Hematopoietic multipotent progenitor cell treated with erythropoietin and hydrocortisone succinate and interleukin-3 and kit ligand, for 8 days (in vitro differentiated cells): ENCODE data around the gene RAB36.
"Not testable (repeated sequence)": the region's sequence is repeated elsewhere in the genome, so short reads cannot be mapped to it uniquely, and the experiment has no call there.

Source experiments
- DNase-seq: peaks from one replicate; pipeline ENCODE4 v3.0.0-alpha.2; 2015

Gene RAB36

GRCh38 chr22:23121424-23121823 is 23.9 kb upstream of the RAB36 start:
- DNase-seq, result no peak

DNA sequence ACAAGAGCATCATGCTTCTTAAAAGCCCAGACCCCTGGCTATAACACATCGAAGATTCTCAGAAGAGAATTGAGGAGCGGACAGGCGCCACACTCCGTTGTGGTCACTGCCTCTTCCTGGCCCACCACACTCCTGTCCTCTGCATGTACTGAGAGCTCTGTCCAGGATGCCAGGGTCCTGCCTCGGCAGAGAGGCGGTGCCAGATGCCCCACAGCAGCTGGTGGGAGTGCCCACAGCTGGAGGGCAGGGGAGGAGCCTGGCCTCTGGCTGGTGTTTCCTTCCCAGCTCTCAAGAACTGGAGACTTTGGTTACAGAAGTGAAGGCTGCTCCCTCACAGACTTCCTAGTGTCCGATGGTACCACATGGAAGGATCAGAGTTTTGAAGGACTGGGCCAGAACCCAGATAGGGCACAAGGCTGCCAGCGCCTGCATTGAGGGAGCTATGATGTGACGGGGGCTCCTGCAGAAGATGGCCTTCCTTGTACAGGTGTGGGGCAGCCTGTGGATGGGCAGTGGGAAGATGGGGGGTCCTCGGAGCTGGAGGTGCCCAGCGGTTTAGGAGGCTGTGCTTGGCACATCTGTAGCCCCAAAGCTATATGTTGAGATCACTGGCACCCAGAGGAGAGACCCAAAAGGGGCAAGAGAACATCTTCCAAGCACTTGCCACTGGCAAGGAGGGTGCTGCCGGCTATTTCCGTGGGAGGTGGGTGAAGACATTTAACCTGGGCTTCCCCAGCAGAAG is 22.9 kb upstream of the RAB36 start:
- no peak for DNase-seq

DNA sequence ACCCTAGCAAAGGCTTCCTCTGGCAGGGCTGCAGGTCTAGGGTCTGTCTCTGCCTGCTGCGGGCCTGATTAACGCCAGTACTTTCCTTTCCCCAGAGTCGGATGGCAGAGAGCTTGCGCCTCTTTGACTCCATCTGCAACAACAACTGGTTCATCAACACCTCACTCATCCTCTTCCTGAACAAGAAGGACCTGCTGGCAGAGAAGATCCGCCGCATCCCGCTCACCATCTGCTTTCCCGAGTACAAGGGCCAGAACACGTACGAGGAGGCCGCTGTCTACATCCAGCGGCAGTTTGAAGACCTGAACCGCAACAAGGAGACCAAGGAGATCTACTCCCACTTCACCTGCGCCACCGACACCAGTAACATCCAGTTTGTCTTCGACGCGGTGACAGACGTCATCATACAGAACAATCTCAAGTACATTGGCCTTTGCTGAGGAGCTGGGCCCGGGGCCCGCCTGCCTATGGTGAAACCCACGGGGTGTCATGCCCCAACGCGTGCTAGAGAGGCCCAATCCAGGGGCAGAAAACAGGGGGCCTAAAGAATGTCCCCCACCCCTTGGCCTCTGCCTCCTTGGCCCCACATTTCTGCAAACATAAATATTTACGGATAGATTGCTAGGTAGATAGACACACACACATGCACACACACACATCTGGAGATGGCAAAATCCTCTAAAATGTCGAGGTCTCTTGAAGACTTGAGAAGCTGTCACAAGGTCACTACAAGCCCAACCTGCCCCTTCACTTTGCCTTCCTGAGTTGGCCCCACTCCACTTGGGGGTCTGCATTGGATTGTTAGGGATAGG is 22.1 kb upstream of the RAB36 start:
- no peak for DNase-seq

GRCh38 chr22:23123804-23124254 is 21.4 kb upstream of the RAB36 start:
- DNase-seq, result no peak

DNA sequence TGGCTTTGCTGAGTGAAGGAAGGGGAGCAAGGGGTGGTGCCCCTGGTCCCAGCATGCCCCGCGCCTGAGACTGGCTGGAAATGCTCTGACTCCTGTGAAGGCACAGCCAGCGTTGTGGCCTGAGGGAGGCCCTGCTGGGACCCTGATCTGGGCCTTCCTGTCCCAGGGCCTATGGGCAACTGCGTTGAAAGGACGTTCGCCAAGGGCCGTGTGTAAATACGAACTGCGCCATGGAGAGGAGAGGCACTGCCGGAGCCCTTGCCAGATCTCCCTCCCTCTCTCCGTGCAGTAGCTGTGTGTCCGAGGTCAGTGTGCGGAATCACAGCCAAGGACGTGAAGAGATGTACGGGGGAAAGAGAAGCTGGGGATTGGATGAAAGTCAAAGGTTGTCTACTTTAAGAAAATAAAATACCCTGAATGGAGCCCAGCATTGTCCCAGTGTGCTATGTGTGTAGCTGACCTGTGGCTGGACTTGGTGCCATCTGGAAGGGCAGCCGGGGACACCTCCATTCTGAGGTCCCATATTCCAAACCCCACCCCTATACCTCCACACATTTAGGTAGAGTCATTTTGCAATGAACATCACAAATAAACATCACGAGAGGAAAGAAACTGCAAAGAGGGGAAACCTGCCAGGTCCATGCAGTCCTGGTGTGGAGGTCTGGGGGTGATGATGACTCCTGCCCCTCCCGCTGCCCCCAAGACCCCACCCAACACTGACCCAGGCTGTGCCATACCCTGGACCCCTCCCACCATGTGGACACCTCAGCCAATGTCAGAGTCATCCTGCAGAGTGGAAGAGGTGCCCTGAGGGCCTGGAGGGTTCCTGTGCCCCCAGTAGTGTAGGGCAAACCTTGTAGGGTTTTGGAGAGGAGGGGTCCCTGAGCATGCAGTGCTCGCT is 20.4 kb upstream of the RAB36 start:
- DNase-seq, result no peak

- DNase-seq, result no peak
Measured at GRCh38 chr22:23125512-23126103, 19.7 kb upstream of the RAB36 start.

DNA sequence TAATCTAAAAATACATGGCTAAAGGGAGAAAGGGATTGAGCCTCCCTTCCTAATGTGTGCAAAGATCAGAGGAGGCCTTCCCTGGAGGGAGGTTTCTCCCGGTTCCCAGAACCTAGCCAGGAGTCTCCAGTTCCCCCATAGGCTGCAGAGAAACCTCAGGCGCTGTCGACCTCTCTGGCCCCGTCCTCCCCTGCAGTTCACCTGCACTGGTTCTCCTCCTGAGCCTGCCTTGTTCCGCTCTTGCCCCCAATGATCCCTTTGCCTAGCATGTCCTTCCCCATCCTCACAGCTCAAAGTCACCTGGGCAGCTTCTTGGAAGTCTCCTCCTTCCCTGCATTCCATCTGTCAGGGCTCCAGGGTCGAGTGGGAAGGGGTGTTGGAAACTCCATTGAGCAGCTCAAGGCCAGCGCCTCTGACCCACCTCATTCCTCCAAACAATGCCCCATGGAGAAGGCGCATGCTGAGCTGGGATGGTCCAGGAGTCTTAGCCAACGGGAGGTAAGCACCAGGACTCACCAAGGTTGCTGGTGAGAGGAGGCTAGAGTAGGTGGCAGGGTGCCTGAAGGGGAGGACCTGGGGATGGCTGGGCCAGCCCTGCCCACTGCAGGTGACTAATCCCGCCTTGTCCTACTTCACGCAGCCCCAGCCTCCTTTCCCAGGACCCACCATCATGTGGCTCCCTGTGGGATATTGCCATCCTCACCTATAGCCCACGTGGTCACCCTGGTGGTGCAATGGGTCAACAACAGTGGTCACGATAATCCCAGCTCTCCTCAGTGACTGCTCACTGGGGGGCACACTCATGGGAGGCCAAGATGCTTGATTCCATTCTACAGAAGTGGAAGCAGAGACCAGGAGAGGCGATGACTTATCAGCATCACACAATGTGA is 18.9 kb upstream of the RAB36 start:
- no peak for DNase-seq

DNA sequence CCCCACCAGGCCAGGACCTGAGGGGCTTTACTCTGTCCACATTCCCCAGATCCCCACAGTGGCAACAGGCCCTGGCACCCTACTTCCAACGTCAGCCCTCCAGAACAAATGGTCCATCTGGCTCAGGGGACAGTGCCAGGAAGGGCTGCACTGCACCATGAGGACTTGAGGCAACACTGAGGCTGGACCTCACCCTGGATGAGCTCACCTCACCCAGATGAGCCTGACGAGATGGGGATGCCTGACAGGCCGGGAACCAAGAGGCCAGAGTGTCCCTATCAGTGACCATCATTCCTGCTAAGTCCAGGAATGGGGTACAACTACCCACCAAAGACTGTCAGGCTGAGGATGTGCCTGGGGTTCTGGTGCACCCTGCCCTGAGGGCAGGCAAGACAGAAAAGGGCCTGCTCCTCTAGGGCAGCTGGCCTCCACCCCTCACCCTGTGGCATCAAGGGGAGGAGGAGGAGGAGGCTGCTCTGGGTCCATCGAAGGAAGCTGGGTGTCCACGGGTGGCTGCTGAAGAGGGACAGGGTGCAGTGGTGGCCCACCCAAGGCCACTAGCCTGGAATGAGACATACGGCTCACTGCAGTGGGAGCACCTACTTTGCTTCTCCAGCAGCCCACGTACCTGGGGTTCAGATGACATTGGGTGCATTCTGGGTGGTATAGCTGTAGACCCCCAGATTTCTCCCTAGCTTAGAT is 18.1 kb upstream of the RAB36 start:
- DNase-seq, result no peak

GRCh38 chr22:23127788-23128187 is 17.5 kb upstream of the RAB36 start:
- no peak for DNase-seq

DNA sequence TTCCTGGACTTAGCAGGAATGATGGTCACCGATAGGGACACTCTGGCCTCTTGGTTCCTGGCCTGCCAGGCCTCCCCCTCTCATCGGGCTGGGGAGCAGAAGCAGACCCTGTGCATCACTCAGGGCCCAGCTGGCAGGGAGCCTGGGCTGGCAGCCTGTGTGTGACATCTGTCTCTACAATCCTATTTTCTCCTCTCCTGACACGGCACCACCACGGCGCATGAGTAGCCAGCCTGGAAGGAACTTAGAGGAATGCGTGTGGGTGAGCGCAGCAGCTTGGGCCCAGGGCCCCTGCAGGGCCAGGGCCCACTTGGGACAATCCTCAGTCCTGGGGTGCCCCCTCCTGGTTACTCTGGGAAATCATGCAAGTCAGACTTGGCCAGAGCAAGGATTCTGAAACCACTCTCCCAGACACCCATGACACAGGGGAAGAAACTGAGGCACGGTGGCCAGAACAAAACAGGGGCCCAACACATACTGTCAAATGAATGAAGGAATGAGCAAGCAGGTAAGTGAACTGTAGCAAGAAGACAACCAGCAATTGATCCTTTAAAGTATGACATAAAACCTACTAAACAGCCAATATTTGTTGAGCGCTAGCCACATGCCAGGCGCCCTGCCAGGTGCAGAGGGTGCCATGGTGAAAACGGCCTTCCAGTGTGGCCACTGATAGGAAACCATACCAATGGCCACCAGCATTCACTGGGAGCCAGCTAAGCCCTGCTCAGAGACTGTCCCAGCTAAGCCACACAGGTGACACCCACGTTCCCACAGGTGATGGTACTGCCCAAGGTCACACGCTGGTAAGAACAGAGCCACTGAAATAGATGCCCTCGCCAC is 16.8 kb upstream of the RAB36 start:
- peak; percentile 71 for DNase-seq

GRCh38 chr22:23129149-23129548 is 16.1 kb upstream of the RAB36 start:
- no peak for DNase-seq

DNA sequence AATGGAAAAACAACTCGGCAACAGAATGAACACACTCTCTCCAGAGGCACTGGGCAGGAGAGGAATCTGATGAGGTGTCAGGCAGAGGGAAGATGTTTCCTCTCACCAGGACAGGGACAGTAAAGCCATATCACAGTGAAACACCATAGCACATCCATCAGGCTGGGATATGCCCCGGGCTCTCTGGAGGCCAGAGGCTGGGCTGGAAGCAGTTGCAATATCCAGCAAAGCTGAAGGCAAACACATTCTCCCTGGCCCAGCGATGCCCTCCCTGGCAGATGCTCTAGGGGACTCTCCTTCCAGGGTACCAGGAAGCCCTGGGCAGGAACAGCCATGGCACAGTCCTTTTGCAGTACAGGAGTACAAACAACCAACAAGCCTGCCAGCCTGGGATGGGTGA is 14.6 kb upstream of the RAB36 start:
- no peak for DNase-seq

GRCh38 chr22:23131931-23132330 is 13.3 kb upstream of the RAB36 start:
- no peak for DNase-seq

DNA sequence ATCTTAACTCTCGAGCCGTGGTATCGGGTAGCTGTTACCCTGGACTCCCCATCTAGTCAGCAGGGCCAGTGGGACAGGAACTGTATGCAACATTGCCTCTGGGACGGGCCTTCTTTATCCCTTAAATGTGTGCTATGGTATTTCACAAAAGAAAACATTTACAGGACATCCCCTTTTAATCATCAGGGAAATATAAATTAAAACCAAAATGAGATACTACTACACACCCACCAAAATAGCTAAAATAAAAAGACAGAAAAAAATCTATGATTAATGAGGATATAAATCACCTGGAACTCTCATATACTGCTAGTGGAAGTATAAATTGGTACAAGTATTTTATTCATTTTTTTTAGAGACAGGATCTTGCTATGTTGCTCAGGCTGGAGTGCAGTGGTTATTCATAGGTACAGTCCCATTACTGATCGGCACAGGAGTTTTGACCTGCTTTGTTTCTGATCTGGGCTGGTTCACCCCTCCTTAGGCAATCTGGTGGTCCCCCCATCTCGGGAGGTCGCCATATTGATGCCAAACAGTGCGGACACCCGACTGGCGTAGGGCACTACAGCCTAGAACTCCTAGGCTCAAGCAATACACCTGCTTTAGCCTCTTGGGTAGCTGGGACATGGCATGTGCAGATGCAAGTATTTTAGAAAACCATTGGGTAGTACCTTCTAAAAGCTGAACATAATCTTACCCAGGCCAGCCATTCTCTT is 12.7 kb upstream of the RAB36 start:
- DNase-seq, result no peak

DNA sequence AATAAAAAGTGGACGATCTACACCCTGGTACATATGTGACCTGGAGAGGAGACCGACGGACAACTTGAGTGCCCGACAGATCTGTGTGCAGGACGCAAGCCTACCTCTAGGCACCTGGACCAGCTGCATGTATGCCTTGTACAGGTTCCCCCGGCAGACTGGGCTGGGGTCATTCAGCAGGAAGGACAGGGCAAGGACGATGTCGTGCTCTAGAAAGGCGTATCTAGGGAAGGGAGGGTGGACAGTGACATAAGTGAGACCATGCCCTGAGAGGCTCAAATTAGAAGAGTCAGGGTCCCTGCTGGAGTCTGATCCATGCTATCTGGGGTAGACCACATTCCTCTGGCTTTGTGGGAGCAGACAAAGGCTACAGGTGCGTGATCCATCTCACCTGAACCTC is 11.4 kb upstream of the RAB36 start:
- DNase-seq, result no peak

DNA sequence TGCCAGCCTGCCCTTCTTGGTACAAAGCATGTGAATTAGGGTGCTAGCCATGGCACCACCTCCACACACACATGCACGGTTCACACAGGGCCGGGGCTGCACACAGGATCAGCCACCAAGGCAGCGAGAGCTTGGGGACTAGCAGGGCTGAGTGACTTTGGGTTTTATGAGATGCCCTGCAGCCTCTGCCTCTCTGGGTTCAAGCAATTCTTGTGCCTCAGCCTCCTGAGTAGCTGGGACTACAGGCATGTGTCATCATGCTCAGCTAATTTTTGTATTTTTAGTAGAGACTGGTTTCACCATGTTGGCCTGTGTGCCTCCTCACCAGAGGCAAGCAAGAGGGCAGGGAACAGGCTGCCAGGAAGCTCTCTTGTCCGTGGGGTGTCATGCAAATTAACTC is 8.3 kb upstream of the RAB36 start:
- not testable (repeated sequence) for DNase-seq

- no peak for DNase-seq
Measured at GRCh38 chr22:23137468-23137867, 7.8 kb upstream of the RAB36 start.

DNA sequence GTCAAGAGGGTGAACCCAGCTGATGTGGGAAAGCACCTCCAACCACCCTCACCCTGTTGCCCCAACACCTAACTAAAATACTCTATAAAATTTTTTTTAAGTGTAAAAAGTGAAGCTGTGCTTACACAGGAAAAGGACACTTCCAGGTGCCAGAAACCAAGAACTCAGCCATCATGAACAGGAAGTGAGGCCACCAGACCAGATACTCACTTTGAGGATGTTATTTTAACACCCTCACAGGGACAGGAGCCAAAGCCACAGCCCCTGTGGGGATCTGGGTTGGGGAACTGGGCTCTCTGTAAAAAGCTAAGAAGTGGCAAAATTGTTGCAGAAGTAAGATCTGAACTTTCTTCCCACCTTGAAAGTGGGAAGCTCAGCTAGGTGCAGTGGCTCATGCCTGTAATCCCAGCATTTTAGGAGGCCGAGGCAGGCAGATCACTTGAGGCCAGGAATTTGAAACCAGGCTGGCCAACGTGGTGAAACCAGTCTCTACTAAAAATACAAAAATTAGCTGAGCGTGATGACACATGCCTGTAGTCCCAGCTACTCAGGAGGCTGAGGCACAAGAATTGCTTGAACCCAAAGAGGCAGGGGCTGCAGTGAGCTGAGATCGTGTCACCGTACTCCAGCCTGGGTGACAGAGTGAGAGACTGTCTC is 7.2 kb upstream of the RAB36 start:
- peak; percentile 12 for DNase-seq
